SK-N-SH (cell line): Measurements from ENCODE around the gene TAF4. TPM values are rescaled to one million over a fixed set of nuclear protein-coding genes. Genes with fewer than 3 reads are reported as not detected.

ENCODE experiments used
- CTCF ChIA-PET: fragments of 300-600, 350-600 bp; formaldehyde crosslinking; extraction: SDS; loops from one replicate; lab custom pipeline; 2021; lab: Yijun Ruan, JAX
- POLR2A ChIA-PET: fragments of 350-600 bp; sonication (Branson Sonifier 250); formaldehyde crosslinking; extraction: SDS; loops from one replicate; lab custom pipeline; 2020; ENCODE audit warnings: antibody characterized with exemption, inconsistent platforms; lab: Yijun Ruan, JAX
- DNase-seq: peaks from one replicate; pipeline ENCODE4 v3.0.0; 2012
- H2AFZ ChIP-seq: fragments of 200-600 bp; sonication (generic); 2 replicates; pipeline ENCODE4 v1.8.1; 2016; ENCODE audit warnings: antibody characterized with exemption, mild to moderate bottlenecking, low read depth
- H3F3A ChIP-seq: fragments of 200-600 bp; sonication (generic); replicated peaks from 2 replicates; pipeline ENCODE3; 2016; ENCODE audit warnings: antibody characterized with exemption, mild to moderate bottlenecking; ENCODE audit not compliant: insufficient read depth
- H3K27ac ChIP-seq, 2 experiments: fragments of 200-500 bp in 1 of 2; fragments of 200-600 bp in 1 of 2; sonication (Bioruptor generic) in 1 of 2; sonication (generic), shearing (Covaris generic) in 1 of 2; 2 replicates each; pipeline versions ENCODE4 v1.5.1 to v1.6.1; 2014 to 2016; ENCODE audit warnings: low read depth in 2 of 2, inconsistent platforms in 1 of 2, low read length in 1 of 2, mild to moderate bottlenecking in 1 of 2, mixed read lengths in 1 of 2
- H3K27me3 ChIP-seq: fragments of 200-600 bp; sonication (generic), shearing (Covaris generic); 2 replicates; pipeline ENCODE4 v1.6.1; 2016; ENCODE audit warnings: mixed run types; ENCODE audit not compliant: insufficient read depth
- H3K36me3 ChIP-seq, 2 experiments: fragments of 200-500 bp in 1 of 2; fragments of 200-600 bp in 1 of 2; sonication (Bioruptor generic) in 1 of 2; sonication (generic) in 1 of 2; replicated peaks in 1 of 2; 2 replicates each; pipeline versions ENCODE3 to v1.5.1; 2014 to 2016; ENCODE audit warnings: low read length in 1 of 2, mild to moderate bottlenecking in 1 of 2; ENCODE audit not compliant: insufficient read depth in 2 of 2, control insufficient read depth in 1 of 2
- H3K4me1 ChIP-seq, 2 experiments: fragments of 200-500 bp in 1 of 2; fragments of 200-600 bp in 1 of 2; sonication (Bioruptor generic) in 1 of 2; sonication (generic), shearing (Covaris generic) in 1 of 2; 2 replicates each; pipeline versions ENCODE4 v1.5.1 to v1.6.1; 2014 to 2016; ENCODE audit warnings: low read depth in 1 of 2, low read length in 1 of 2, mixed run types in 1 of 2; ENCODE audit not compliant: insufficient read depth in 2 of 2, control insufficient read depth in 1 of 2
- H3K4me2 ChIP-seq: fragments of 200-600 bp; sonication (generic), shearing (Covaris generic); 2 replicates; pipeline ENCODE4 v1.6.1; 2017; ENCODE audit warnings: mixed run types
- H3K4me3 ChIP-seq, 2 experiments: fragments of 200-500 bp in 1 of 2; fragments of 200-600 bp in 1 of 2; sonication (Bioruptor generic) in 1 of 2; sonication (generic), shearing (Covaris generic) in 1 of 2; 2 replicates each; pipeline versions ENCODE4 v1.5.1 to v1.8.1; 2014 to 2016; ENCODE audit warnings: low read depth in 2 of 2, inconsistent platforms in 1 of 2, low read length in 1 of 2, mild to moderate bottlenecking in 1 of 2, mixed read lengths in 1 of 2, moderate library complexity in 1 of 2
- H3K79me2 ChIP-seq: fragments of 200-600 bp; sonication (generic); 2 replicates; pipeline ENCODE4 v1.8.1; 2017; ENCODE audit warnings: mild to moderate bottlenecking; ENCODE audit not compliant: insufficient read depth
- H3K9ac ChIP-seq: fragments of 200-600 bp; sonication (generic); 2 replicates; pipeline ENCODE4 v1.6.1; 2017; ENCODE audit warnings: mixed run types
- H3K9me2 ChIP-seq: fragments of 200-600 bp; sonication (generic); 2 replicates; pipeline ENCODE4 v1.6.1; 2017; ENCODE audit warnings: mixed run types
- H3K9me3 ChIP-seq: fragments of 200-600 bp; sonication (generic); 2 replicates; pipeline ENCODE4 v1.6.1; 2017; ENCODE audit warnings: mixed run types, mild to moderate bottlenecking, moderate library complexity
- H4K20me1 ChIP-seq: fragments of 200-600 bp; sonication (generic); 2 replicates; pipeline ENCODE4 v1.6.1; 2017; ENCODE audit warnings: mild to moderate bottlenecking, mixed run types; ENCODE audit not compliant: insufficient read depth
- ELF1 ChIP-seq: IDR thresholded peaks from 2 replicates; pipeline ENCODE4 v1.4.0; 2012
- FOSL2 ChIP-seq: IDR thresholded peaks from 2 replicates; pipeline ENCODE4 v1.4.0; 2012; ENCODE audit warnings: low read depth, mild to moderate bottlenecking, moderate library complexity, borderline replicate concordance
- FOXJ3 ChIP-seq: sonication (generic); formaldehyde crosslinking; IDR thresholded peaks from 2 replicates; pipeline ENCODE4 v1.5.1; 2020; ENCODE audit warnings: mild to moderate bottlenecking, missing genetic modification reagents
- FOXM1 ChIP-seq: IDR thresholded peaks from 2 replicates; pipeline ENCODE4 v1.4.0; 2012; ENCODE audit warnings: low read depth, mild to moderate bottlenecking
- GABPA ChIP-seq: IDR thresholded peaks from 2 replicates; pipeline ENCODE4 v1.4.0; 2012; ENCODE audit warnings: low read depth, mild to moderate bottlenecking
- GATA2 ChIP-seq: sonication (generic); formaldehyde crosslinking; IDR thresholded peaks from 2 replicates; pipeline ENCODE4 v1.5.0; 2020; ENCODE audit warnings: mild to moderate bottlenecking, missing genetic modification reagents
- NFIC ChIP-seq: IDR thresholded peaks from 2 replicates; pipeline ENCODE4 v1.4.0; 2012; ENCODE audit warnings: borderline replicate concordance
- NRF1 ChIP-seq: IDR thresholded peaks from 2 replicates; pipeline ENCODE4 v1.6.1; 2012; ENCODE audit warnings: low read depth, mild to moderate bottlenecking, low read length
- RAD21 ChIP-seq: IDR thresholded peaks from 2 replicates; pipeline ENCODE4 v1.6.1; 2012; ENCODE audit warnings: mild to moderate bottlenecking, low read length
- RCOR1 ChIP-seq: fragments of 150-350 bp; IDR thresholded peaks from 2 replicates; pipeline ENCODE4 v1.6.1; 2017; ENCODE audit warnings: antibody characterized with exemption, low read length
- RXRA ChIP-seq: IDR thresholded peaks from 2 replicates; pipeline ENCODE4 v1.4.0; 2012; ENCODE audit warnings: low read depth, mild to moderate bottlenecking, borderline replicate concordance
- SMC3 ChIP-seq: IDR thresholded peaks from 2 replicates; pipeline ENCODE4 v1.6.1; 2012; ENCODE audit warnings: low read depth, low read length, improper control_type of control experiment
- TAF1 ChIP-seq: IDR thresholded peaks from 2 replicates; pipeline ENCODE4 v1.6.1; 2012; ENCODE audit warnings: low read depth, mild to moderate bottlenecking, low read length, moderate library complexity, borderline replicate concordance
- TEAD4 ChIP-seq: IDR thresholded peaks from 2 replicates; pipeline ENCODE4 v1.4.0; 2012; ENCODE audit warnings: mild to moderate bottlenecking, borderline replicate concordance; ENCODE audit not compliant: insufficient read depth
- YY1 ChIP-seq: IDR thresholded peaks from 2 replicates; pipeline ENCODE4 v1.4.0; 2012; ENCODE audit warnings: low read depth, mild to moderate bottlenecking
- WGBS: methylation state at CpG from one replicate; pipeline ENCODE4 v1.1.6; 2017; ENCODE audit warnings: low lambda C conversion rate; 5-methylcytosine and 5-hydroxymethylcytosine counted together
- polyA plus RNA-seq, 3 experiments: library from polyadenylated mRNA; depleted of rRNA; stranded (reverse); fragments of >200 nt; gene quantifications; 2 replicates each; pipeline ENCODE4 v1.2.3, GENCODE V29; 2012
- TF ChIP-seq, protein P1 (sequence below): IDR thresholded peaks from 2 replicates; pipeline ENCODE4 v1.4.0; 2012; ENCODE audit warnings: low read depth, borderline replicate concordance
- TF ChIP-seq, protein P2 (sequence below): IDR thresholded peaks from 2 replicates; pipeline ENCODE4; 2012
- TF ChIP-seq, protein P3 (sequence below): IDR thresholded peaks from 2 replicates; pipeline ENCODE4 v1.4.0; 2012; ENCODE audit warnings: low read depth, borderline replicate concordance

Gene TAF4
- polyA plus RNA-seq, 1 of the 3 experiments (the other 2 are of a cell fraction) = 4.8 TPM

DNA sequence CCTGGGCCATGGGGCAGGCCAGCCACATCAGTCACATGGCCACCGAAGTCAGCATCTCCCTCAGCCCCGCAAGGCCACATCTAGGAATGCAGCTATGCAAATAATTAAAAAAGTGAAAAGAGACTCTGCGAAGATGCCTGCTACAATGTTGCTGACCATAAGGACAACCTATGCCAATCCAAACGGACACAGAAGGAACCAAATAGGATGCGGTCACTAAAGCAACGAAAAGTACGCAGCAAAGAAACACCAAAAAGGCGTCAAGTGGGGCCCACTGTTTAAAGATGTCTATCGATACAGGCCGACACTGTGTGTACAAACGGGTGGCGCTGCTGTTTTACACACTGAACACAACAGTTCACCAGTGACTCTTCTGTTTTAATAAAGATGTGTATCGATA, 56.4 kb downstream of the TAF4 start:
- 91% methylated on average over 13 of the region's 13 CpGs for WGBS
- ChIA-PET POLR2A (no interaction called here), CTCF (interaction anchor here (0.7 to 5.3 kb wide), 7 partner anchors 11 to 147 kb away, joined by 3 to 130 read pairs (median 8); partner anchors contain the start of genes PSMA7 and SS18L1)
- DNase-seq = no peak
- peaks cover 3 to 52% of the 10 kb centered on the region in 2 experiments for H3K36me3 ChIP-seq
- H2AFZ ChIP-seq = no peak overlapping the region
- no peaks in the 10 kb centered on the region for H3K4me1 ChIP-seq
- H4K20me1 ChIP-seq = no peaks in the 10 kb centered on the region
- H3K27me3 ChIP-seq = no peaks in the 10 kb centered on the region
- no peaks in the 10 kb centered on the region for H3F3A ChIP-seq
- no peak overlapping the region for H3K4me3 ChIP-seq
- no peaks in the 10 kb centered on the region for H3K9me3 ChIP-seq
- no peak overlapping the region for H3K27ac ChIP-seq
- peaks cover 5% of the 10 kb centered on the region; the same call in 1 of the 2 replicates for H3K79me2 ChIP-seq
- no peaks in the 10 kb centered on the region for H3K9me2 ChIP-seq
- no peak overlapping the region for H3K4me2 ChIP-seq
- no peak overlapping the region for H3K9ac ChIP-seq
- TF ChIP-seq FOSL2 = no peak
- TF ChIP-seq, protein P1, sequence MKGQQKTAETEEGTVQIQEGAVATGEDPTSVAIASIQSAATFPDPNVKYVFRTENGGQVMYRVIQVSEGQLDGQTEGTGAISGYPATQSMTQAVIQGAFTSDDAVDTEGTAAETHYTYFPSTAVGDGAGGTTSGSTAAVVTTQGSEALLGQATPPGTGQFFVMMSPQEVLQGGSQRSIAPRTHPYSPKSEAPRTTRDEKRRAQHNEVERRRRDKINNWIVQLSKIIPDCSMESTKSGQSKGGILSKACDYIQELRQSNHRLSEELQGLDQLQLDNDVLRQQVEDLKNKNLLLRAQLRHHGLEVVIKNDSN = no peak
- no peak for TF ChIP-seq GATA2 (CRISPR knock-in tag)
- TF ChIP-seq FOXM1 = no peak
- TF ChIP-seq ELF1 = no peak
- TF ChIP-seq NRF1 = no peak
- TF ChIP-seq RCOR1 = no peak
- TF ChIP-seq, protein P2, sequence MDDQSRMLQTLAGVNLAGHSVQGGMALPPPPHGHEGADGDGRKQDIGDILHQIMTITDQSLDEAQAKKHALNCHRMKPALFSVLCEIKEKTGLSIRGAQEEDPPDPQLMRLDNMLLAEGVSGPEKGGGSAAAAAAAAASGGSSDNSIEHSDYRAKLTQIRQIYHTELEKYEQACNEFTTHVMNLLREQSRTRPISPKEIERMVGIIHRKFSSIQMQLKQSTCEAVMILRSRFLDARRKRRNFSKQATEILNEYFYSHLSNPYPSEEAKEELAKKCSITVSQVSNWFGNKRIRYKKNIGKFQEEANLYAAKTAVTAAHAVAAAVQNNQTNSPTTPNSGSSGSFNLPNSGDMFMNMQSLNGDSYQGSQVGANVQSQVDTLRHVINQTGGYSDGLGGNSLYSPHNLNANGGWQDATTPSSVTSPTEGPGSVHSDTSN = no peak
- TF ChIP-seq TEAD4 = no peak
- TF ChIP-seq NFIC = no peak
- TF ChIP-seq YY1 = no peak
- no peak for TF ChIP-seq SMC3
- no peak for TF ChIP-seq RXRA

DNA sequence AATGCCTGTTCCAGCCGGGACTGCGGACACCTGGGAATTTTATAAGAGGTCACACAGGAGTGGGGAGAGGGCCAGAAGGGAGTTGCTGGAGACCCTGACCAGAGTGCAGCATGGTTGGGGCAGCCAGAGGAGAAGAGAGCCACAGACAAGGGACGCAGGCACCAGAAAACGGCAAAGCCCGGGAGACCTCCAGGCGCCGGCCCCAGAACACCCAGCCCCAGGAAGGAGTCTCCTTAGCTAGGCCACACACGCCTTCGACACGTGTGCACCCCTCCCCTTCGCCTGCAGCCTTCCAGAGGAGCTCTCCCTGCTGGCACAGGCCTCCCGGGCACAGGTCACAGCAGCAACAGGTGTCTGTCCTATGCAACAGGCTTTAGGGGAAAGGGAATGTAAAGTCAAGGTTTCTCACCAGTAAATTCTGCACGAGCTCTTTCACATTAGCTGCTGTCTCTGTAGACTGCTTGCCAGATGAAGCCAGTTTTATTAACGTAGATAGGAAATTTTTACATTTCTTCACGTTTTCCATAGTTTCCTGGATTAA, 57.0 kb downstream of the TAF4 start:
- Histone ChIP-seq H3K4me1 (no peaks in the 10 kb centered on the region), H3K36me3 (peaks cover 3 to 53% of the 10 kb centered on the region in 2 experiments), H3F3A (no peaks in the 10 kb centered on the region), H2AFZ (no peak overlapping the region), H3K9me2 (no peaks in the 10 kb centered on the region), H3K27me3 (no peaks in the 10 kb centered on the region), H3K79me2 (peaks cover 5% of the 10 kb centered on the region; the same call in 1 of the 2 replicates), H3K27ac (no peak overlapping the region), H3K4me2 (no peak overlapping the region), H3K9ac (no peak overlapping the region), H3K9me3 (no peaks in the 10 kb centered on the region), H3K4me3 (no peak overlapping the region), H4K20me1 (no peaks in the 10 kb centered on the region)
- TF ChIP-seq RAD21 (no peak), GABPA (no peak), FOXJ3 (CRISPR knock-in tag) (no peak), TAF1 (no peak)
- TF ChIP-seq, protein P3, sequence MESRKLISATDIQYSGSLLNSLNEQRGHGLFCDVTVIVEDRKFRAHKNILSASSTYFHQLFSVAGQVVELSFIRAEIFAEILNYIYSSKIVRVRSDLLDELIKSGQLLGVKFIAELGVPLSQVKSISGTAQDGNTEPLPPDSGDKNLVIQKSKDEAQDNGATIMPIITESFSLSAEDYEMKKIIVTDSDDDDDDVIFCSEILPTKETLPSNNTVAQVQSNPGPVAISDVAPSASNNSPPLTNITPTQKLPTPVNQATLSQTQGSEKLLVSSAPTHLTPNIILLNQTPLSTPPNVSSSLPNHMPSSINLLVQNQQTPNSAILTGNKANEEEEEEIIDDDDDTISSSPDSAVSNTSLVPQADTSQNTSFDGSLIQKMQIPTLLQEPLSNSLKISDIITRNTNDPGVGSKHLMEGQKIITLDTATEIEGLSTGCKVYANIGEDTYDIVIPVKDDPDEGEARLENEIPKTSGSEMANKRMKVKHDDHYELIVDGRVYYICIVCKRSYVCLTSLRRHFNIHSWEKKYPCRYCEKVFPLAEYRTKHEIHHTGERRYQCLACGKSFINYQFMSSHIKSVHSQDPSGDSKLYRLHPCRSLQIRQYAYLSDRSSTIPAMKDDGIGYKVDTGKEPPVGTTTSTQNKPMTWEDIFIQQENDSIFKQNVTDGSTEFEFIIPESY = no peak
- WGBS = 85% methylated on average over 11 of the region's 15 CpGs
- POLR2A ChIA-PET = no interaction called here
- DNase-seq = no peak
- CTCF ChIA-PET = interaction anchor here (0.8 to 5.3 kb wide), 3 partner anchors 129 to 148 kb away, joined by 3 to 130 read pairs (median 3); partner anchors contain the start of genes PSMA7 and SS18L1
